Adrenal gland (tissue), 5 donors: ENCODE results near the gene ADD3.

ENCODE experiments used
- CTCF ChIP-seq, 6 experiments: fragments of 450-650 bp in 4 of 6; fragments of 200-600 bp in 2 of 6; sonication (generic) in 1 of 6; IDR thresholded peaks; 1 replicate in 5 of 6; 2 replicates in 1 of 6; pipeline versions ENCODE4 v1.5.1 to v1.8.0; 2016 to 2021; ENCODE audit warnings: antibody characterized with exemption in 6 of 6, mild to moderate bottlenecking in 2 of 6, moderate library complexity in 1 of 6
- POLR2A ChIP-seq, 2 donors: fragments of 450-650 bp; IDR thresholded peaks; one replicate each; pipeline ENCODE4 v1.6.1; 2017; ENCODE audit warnings: antibody characterized with exemption in 2 of 2, mild to moderate bottlenecking in 2 of 2, moderate library complexity in 1 of 2
- donor health status: DM: no; HTN: no; CAD: no.

- TF ChIP-seq POLR2A (IDR thresholded peaks at IDR 0.05) (no peak), CTCF (IDR thresholded peaks at IDR 0.05) (no peak)
Measured at GRCh38 chr10:110029450-110029849, 21.7 kb downstream of the ADD3 start.
